Measurements from ENCODE around the gene NUP210L.

Gene NUP210L

DNA sequence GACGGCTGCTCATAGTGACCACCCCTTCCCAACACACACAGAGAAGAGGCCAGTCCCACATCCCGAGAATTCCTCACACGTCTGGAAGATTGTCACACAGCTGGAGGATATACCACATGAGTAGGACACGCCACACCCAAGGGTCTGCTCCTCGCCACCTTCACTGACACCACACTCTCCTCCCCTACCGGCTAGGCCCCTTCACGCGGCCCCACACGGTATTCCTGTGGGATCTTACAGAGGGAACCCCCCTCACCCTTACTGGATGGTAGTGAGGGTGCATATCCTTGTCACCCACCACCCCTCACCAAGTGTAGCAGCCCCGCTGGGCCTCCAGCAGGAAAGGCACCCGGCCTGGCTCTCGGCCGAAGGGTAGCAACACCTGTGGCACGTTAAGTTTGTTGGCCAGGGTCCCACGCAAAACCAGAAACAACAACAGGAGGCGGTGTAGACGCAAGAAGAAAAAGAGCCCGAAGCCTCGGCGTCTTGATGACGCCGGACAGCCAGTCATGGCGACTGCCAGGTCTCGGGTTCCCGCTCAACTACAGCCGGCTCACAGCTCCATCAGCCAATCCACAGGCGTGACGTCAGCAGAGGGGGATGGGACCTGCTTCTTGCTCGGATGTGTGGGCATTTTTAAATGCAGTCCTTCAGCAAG, at the start of gene NUP210L:
TSS of gene NUP210L (minus strand) at position 540 of the 658 bp plus-strand sequence.
- no peak for TF ChIP-seq GATA2 (IDR thresholded peaks at IDR 0.05; ENCODE audit: low read depth, low read length)
- no peak for TF ChIP-seq GATA3 (IDR thresholded peaks at IDR 0.05; ENCODE audit: low read depth, low read length)

DNA sequence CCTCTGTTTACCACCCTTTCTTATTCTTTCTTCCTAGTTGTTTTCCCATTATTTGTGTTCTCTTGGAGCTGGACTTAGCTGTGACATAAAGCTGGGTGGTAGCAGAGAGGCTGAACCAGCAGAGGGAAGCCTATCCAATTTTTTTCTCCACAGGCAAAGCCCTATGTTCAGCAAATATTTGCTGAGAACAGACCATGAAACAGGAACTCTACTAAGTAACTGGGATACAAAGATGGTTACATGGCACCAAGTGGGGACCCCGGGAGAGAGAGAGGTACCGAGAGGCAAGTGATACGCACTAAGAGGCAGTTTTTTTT, 44.6 kb upstream of the NUP210L start:
- no peak for TF ChIP-seq GATA2 (IDR thresholded peaks at IDR 0.05; ENCODE audit: low read depth, low read length)
- TF ChIP-seq GATA3 (IDR thresholded peaks at IDR 0.05; ENCODE audit: low read depth, low read length) = no peak

DNA sequence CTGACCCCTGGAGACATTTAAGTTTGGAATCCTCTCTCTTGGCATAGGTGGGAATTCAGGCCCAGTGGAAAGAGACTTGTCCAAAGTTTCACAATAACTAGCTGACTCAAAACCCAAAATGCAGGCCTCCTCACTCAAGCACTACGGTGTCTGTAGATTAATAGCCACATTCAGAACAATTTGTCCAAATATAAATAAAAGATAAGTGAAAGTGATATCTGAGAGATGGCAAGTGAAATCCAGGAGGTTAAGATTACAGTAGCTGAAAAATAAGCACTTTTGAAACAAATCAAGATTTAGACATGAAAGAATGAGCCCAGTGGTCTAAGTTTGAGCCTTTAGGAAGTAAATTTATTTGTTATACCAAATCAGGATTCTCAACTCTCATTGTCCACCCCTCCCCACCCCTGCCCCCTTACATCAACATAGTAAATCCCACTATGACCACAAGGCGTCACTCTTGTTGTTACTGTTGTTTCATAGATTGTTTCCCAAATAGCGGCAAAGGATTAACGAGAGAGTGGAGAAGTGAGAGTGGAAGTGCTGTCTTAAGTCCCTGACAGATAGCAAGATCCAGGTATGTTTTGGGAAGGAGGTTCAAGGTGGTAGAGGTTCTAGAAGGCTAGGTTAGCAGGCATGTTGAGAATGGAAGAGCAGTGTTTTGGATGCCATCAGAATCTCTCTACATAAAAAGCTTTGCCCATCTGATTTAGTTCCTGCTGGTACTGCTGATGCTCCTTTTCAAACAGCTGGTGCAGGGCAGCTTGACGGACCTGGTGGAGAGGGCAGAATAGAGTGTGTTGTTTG, 44.1 kb upstream of the NUP210L start:
- TF ChIP-seq GATA2 (IDR thresholded peaks at IDR 0.05; ENCODE audit: low read depth, low read length) (no peak), GATA3 (IDR thresholded peaks at IDR 0.05; ENCODE audit: low read depth, low read length) (no peak)

DNA sequence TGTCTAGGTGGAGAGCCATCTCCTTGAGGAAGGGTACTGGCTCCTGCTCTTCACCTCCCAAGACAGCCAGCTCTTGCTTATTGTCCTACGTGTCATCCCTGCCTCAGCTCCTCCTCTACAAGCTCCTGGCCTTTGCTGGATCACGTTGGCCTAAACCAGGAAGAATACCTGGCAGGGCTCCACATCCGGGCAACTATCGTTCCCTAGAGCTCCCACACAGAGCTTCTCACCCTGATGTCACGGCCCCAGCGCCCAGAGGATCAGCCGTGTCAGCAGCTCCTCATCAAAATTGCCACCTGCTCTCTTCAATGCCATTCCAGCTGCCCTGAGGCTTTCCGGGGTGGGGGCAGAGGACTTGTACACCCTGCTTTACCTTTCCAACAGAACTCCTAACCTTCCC, 38.9 kb upstream of the NUP210L start:
- TF ChIP-seq GATA2 (IDR thresholded peaks at IDR 0.05; ENCODE audit: low read depth, low read length) (no peak), GATA3 (IDR thresholded peaks at IDR 0.05; ENCODE audit: low read depth, low read length) (no peak)

DNA sequence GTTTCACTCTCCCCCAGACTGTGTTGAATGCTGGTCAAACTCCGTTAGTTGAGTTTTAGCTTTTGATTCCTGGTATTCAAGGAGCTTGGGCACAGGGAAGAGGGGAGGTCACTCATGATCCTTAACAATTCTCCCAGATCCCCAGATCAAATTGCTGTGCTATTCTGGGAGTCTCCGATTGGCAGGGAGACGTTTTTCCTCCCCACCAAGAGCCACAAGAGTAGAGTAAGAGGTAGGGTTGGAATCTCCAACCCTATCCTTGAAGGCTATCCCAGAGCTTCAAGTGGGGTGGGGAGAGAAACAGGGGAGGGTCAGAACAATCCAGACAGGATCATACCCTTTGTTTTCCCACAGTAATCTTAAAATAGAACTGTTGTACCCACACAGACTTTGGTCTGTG, 37.6 kb upstream of the NUP210L start:
- no peak for TF ChIP-seq GATA3 (IDR thresholded peaks at IDR 0.05; ENCODE audit: low read depth, low read length)
- TF ChIP-seq GATA2 (IDR thresholded peaks at IDR 0.05; ENCODE audit: low read depth, low read length) = no peak

DNA sequence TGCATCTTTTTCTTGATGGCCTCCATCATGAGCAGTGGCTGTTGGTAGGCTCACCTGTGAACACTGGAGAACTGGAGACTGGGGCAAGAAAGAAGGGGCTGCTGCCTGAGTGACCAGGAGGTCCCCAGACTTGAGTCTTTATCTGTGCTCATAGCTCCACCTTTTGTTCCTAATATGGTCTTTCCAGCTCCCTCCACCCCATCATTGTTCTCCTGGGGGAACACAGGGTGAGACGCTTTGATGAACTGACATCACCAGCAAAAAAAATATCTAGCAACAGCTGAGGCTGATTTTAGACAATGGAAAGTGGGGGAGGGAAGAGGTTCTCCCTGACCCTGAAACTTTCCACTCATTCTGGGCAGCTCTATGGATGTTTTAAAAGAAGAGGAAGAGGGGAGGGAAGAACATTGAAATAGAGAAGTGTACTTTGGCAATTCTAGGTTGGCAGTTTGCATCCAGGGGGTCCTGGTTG, 37.2 kb upstream of the NUP210L start, which contains the start of gene TPM3:
TSS of gene TPM3 (minus strand) at position 111 of the 472 bp plus-strand sequence. CDS start at position 29, 82 bp downstream.
- TF ChIP-seq GATA2 (IDR thresholded peaks at IDR 0.05; ENCODE audit: low read depth, low read length) = no peak
- no peak for TF ChIP-seq GATA3 (IDR thresholded peaks at IDR 0.05; ENCODE audit: low read depth, low read length)

DNA sequence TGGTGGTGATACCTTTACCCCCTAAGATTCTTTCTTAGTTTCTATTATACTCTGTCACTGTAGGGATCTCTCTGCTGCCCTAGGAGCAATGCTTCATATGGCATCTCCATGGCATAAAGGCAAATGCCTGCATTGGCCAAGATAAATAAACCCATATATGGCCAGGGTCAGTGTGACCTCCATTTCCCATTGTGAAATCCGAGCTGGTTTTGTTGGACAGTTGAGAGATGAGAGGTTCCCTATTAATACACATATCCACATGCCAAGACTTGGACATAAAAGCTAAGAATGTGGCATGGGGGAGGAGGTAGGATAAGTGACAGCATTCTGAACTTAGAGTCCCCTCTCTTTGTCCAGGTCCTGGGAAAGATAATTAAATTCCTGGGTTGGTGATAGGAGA, 35.7 kb upstream of the NUP210L start:
- TF ChIP-seq GATA3 (IDR thresholded peaks at IDR 0.05; ENCODE audit: low read depth, low read length) (no peak), GATA2 (IDR thresholded peaks at IDR 0.05; ENCODE audit: low read depth, low read length) (no peak)

DNA sequence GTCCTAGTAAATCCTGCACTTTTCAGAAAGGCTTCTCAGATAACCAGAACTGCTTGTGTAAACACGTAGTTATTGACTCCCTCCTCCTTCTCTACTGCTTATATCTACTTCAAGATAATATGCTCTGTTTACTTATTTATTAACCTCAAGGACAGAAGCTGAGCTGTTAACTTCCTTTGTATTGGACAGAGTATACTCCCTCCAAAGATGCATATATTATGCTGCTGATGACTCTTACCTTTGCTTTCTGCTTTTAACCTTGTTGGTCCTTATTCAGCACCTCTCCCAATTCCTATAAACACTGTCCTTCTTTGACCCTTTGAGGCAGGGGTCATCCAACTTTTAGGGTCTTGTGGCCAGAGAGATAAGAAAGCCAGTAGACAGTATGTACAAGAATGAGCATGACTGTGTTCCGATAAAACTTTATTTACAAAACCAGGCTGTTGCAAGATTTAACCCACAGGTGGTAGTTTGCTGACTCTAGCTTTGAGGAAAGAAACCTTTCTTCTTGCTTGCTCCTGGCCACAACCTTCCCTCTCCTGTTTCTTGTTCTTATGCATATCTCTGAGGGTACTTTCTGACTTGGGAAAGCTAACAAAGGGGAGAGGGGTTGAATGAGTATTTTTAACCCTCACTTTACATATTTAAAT, 32.1 kb upstream of the NUP210L start:
- TF ChIP-seq GATA3 (IDR thresholded peaks at IDR 0.05; ENCODE audit: low read depth, low read length) = no peak
- no peak for TF ChIP-seq GATA2 (IDR thresholded peaks at IDR 0.05; ENCODE audit: low read depth, low read length)

DNA sequence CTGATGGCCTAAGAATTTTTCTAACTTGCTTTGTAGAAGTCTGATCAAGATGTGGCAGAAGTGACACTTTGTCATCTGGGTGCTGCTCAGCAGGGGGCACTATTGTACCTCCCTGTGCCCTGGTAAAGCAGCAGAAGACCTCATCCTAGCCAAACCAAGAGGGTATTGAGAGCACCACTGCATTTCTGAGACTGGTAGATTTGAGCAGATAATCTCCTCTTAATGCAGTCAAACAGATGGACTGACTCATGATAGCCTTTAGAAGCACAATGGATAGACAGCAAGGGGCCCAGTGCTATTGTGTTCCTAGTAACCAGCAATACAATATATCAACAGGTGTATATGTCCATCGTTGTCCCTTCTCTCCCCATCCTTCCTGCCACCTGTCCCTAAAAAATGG, 31.3 kb upstream of the NUP210L start:
- TF ChIP-seq GATA3 (IDR thresholded peaks at IDR 0.05; ENCODE audit: low read depth, low read length) = no peak
- no peak for TF ChIP-seq GATA2 (IDR thresholded peaks at IDR 0.05; ENCODE audit: low read depth, low read length)

DNA sequence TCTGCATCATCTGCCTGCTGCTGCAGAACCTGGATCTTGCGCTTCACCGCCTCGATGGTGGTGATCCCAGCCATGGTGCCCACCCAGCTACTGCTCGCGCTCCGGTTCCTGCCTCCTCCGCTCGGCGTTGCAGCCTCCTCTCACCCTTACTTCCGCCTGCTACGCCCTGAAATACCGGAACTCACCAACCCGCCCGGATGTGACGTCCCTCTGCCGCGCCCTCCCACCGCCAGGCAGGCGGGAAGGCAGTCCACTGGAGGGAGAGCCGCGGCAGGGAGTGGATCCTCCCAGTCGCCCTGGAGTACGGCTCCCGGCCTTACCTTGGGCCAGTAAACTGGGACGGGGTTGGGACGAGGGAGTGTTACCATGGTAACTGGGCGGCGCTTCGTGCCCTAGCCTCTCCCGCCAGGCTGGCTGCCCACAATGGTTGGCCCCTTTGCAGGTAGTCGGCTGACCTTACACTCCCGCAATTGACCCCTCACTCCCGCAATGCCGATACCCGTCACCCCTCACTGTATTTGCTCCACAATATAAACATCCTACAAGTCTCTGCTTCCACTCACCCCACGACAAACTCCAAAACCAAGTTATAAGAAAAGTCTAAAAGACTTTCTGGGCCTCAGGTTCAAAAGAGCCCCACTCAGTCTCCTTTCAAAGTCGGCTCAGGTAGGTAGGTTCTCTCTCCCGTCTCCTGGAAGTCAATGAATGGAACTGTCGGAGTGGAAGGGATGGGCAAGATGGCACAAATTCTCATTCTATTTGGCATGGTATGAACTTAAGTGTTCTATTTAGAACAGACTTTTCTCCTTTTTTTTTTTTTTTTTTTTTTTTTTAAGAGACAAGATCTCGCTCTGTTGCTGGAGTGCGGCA, 28.4 kb upstream of the NUP210L start:
- TF ChIP-seq GATA2 (IDR thresholded peaks at IDR 0.05; ENCODE audit: low read depth, low read length) (no peak), GATA3 (IDR thresholded peaks at IDR 0.05; ENCODE audit: low read depth, low read length) (no peak)

DNA sequence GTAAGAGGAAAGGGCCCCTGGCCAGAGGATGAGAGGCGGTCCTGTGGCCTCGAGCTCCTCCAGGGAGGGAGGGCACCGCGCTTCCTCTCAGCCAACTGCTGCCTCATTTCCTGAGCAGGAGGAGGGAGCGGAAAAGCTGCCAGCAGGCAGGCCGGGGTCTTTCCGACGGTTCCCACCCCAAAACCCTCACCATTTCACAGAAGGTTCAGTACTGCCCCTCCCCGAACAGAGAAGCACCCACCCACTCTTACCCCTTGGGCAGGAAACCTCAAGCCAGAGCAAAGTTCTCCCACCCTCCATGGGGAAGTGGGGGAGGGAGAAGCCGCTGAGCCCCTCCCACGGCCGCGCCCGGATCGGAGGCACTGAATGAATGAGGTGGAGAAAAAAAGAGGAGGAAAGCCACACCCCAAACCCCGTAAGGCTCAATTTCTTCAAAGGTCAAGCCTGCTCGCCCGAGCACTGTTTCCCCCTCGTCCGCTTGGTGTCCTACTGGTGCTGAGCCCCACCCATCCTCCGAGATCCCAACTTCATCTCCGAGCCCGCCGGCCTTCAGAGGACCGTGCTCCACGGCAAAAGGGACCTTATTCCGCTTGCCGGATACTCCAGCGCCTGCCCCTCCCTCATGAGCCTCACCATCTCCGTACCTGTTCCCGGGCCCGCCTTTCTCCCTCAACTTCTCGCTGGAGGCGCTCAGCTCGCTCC, 27.6 kb upstream of the NUP210L start:
- TF ChIP-seq GATA3 (IDR thresholded peaks at IDR 0.05; ENCODE audit: low read depth, low read length) (no peak), GATA2 (IDR thresholded peaks at IDR 0.05; ENCODE audit: low read depth, low read length) (no peak)

DNA sequence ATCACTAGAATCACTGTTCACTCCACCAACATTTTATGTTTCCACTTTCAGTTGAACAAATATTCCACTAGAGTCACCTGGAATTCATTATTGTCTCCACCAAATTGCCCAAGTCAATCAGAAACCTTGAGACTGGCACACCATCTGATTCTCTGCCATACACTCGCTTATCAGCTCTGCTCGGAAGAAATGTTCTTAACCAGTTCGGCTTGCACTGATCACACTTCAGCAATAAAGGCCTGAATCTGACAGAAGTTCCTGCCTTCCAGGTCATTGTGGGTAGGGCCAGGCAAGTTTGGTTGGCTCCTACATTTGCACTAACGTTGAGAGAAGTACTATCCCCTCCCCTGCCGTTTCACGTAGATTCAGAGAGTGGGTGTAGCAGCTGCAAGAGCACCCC, 27.1 kb upstream of the NUP210L start:
- TF ChIP-seq GATA2 (IDR thresholded peaks at IDR 0.05; ENCODE audit: low read depth, low read length) (no peak), GATA3 (IDR thresholded peaks at IDR 0.05; ENCODE audit: low read depth, low read length) (no peak)
